CD1c-positive myeloid dendritic cell (primary cell): ENCODE measurements around the gene HTN1.
"Not testable (repeated sequence)": the region's sequence is repeated elsewhere in the genome, so short reads cannot be mapped to it uniquely, and the experiment has no call there.

ENCODE experiments used
- DNase-seq: peaks from one replicate; pipeline ENCODE4 v3.0.0-alpha.2; 2016; ENCODE audit errors: extremely low spot score

HTN1 gene

GRCh38 chr4:70050138-70050537 is at the start of gene HTN1:
Gene HTN1, plus strand, starts transcription at chr4:70050438. Its CDS starts 2,639 bp downstream, at chr4:70053077.
- DNase-seq, result not testable (repeated sequence)

- no peak for DNase-seq
Measured at GRCh38 chr4:70000711-70001110, 49.5 kb upstream of the HTN1 start.

- no peak for DNase-seq
Measured at GRCh38 chr4:70002507-70002906, 47.7 kb upstream of the HTN1 start.

- DNase-seq, result no peak
Measured at GRCh38 chr4:70008771-70009170, 41.5 kb upstream of the HTN1 start.

GRCh38 chr4:70019006-70019405 is 31.2 kb upstream of the HTN1 start:
- DNase-seq, result not testable (repeated sequence)

- DNase-seq, result no peak
Measured at GRCh38 chr4:70023218-70023617, 27.0 kb upstream of the HTN1 start.

- DNase-seq, result no peak
Measured at GRCh38 chr4:70027011-70027410, 23.2 kb upstream of the HTN1 start.

- not testable (repeated sequence) for DNase-seq
Measured at GRCh38 chr4:70028159-70028558, 22.1 kb upstream of the HTN1 start, which contains the start of gene HTN3. Gene HTN3, plus strand, starts transcription at chr4:70028459. Its CDS starts 2,282 bp downstream, at chr4:70030741.

GRCh38 chr4:70037559-70037958 is 12.7 kb upstream of the HTN1 start:
- not testable (repeated sequence) for DNase-seq

GRCh38 chr4:70039928-70040327 is 10.3 kb upstream of the HTN1 start:
- not testable (repeated sequence) for DNase-seq

- no peak for DNase-seq
Measured at GRCh38 chr4:70041652-70042286, 8.5 kb upstream of the HTN1 start.

GRCh38 chr4:70056534-70056933 is 6.3 kb downstream of the HTN1 start:
- DNase-seq, result not testable (repeated sequence)

- DNase-seq, result no peak
Measured at GRCh38 chr4:70057651-70058050, 7.4 kb downstream of the HTN1 start.

GRCh38 chr4:70059149-70059548 is 8.9 kb downstream of the HTN1 start:
- DNase-seq, result no peak

GRCh38 chr4:70062000-70062399 is 11.8 kb downstream of the HTN1 start:
- DNase-seq, result no peak

- no peak for DNase-seq
Measured at GRCh38 chr4:70080205-70080604, 30.0 kb downstream of the HTN1 start.

- no peak for DNase-seq
Measured at GRCh38 chr4:70099206-70099605, 49.0 kb downstream of the HTN1 start.
